GM12878 (cell line): ENCODE results near the gene CELF2. TPM values are rescaled to one million over a fixed set of nuclear protein-coding genes. Genes with fewer than 3 reads are reported as not detected.
A peak's percentile ranks its signal among the peaks of the same experiment; 100 is the strongest.

ENCODE experiments used
- ATAC-seq: fragments of 200-7000 bp; cut with Tn5 transposase; 3 replicates; pipeline ENCODE4 v1.9.1; 2020; ENCODE audit warnings: mild to moderate bottlenecking, moderate library complexity
- BruUV-seq: library from RNA; stranded (reverse); fragments of 400-500 nt; replicated peaks from 2 replicates; lab custom pipeline; 2021; lab: Mats Ljungman, UMichigan
- CTCF ChIA-PET: fragments of 300-600 bp; sonication (Branson Sonifier 250); formaldehyde crosslinking; extraction: SDS; loops from one replicate; lab custom pipeline; 2021; ENCODE audit warnings: inconsistent platforms; lab: Yijun Ruan, JAX
- POLR2A ChIA-PET: fragments of 350-600 bp; formaldehyde crosslinking; extraction: SDS; loops from one replicate; lab custom pipeline; 2021; ENCODE audit warnings: inconsistent platforms; lab: Charles Lee
- RAD21 ChIA-PET: fragments of 300-600 bp; sonication (Branson Sonifier 250); formaldehyde crosslinking; loops from one replicate; lab custom pipeline; 2023; ENCODE audit warnings: antibody characterized with exemption; ENCODE audit not compliant: unreplicated experiment; lab: Charles Lee
- SMC1A ChIA-PET: fragments of 300-600 bp; sonication (Branson Sonifier 250); formaldehyde crosslinking; loops from one replicate; lab custom pipeline; 2023; ENCODE audit not compliant: unreplicated experiment, uncharacterized antibody; lab: Charles Lee
- DNase-seq: peaks from one replicate; pipeline ENCODE4 v3.0.0-alpha.2; 2011; ENCODE audit warnings: low read depth, low spot score
- FAIRE-seq: peaks from 3 replicates; lab custom pipeline; 2011; peaks lifted over from hg19 to GRCh38; lab: Jason Lieb, UNC
- H2AFZ ChIP-seq: 2 replicates; pipeline ENCODE4 v1.6.0; 2011; ENCODE audit warnings: low read depth, low read length, control low read depth; ENCODE audit not compliant: control insufficient read depth
- H3K27ac ChIP-seq: 2 replicates; pipeline ENCODE4 v1.5.1; 2011; ENCODE audit warnings: control low read depth; ENCODE audit not compliant: control insufficient read depth, insufficient read depth
- H3K27me3 ChIP-seq, 2 experiments: replicated peaks in 1 of 2; 2 replicates each; pipeline versions ENCODE4 v1.6.0 to v1.6.1; 2011; ENCODE audit warnings: low read length in 1 of 2; ENCODE audit not compliant: control insufficient read depth in 2 of 2, insufficient read depth in 2 of 2
- H3K36me3 ChIP-seq, 2 experiments: 2 replicates each; pipeline ENCODE4 v1.5.1; 2011; ENCODE audit warnings: low read length in 1 of 2; ENCODE audit not compliant: control insufficient read depth in 2 of 2, insufficient read depth in 2 of 2
- H3K4me1 ChIP-seq: 2 replicates; pipeline ENCODE4 v1.6.1; 2011; ENCODE audit warnings: mild to moderate bottlenecking, low read length, moderate library complexity, mixed read lengths; ENCODE audit not compliant: control insufficient read depth, insufficient read depth
- H3K4me2 ChIP-seq: 2 replicates; pipeline ENCODE4 v1.6.0; 2011; ENCODE audit warnings: control low read depth; ENCODE audit not compliant: control insufficient read depth, insufficient read depth
- H3K4me3 ChIP-seq: fragments of 200-600 bp; sonication (generic); 2 replicates; pipeline ENCODE4 v1.5.1; 2016
- H3K79me2 ChIP-seq: 2 replicates; pipeline ENCODE4 v1.6.0; 2011; ENCODE audit warnings: low read length; ENCODE audit not compliant: control insufficient read depth, insufficient read depth
- H3K9ac ChIP-seq: 2 replicates; pipeline ENCODE4 v1.8.0; 2011; ENCODE audit warnings: low read length, control low read depth, mixed read lengths; ENCODE audit not compliant: control insufficient read depth, insufficient read depth
- H3K9me3 ChIP-seq: replicated peaks from 3 replicates; pipeline ENCODE4 v1.5.1; 2011; ENCODE audit warnings: mild to moderate bottlenecking, low read length; ENCODE audit not compliant: control insufficient read depth, insufficient read depth
- H4K20me1 ChIP-seq: 2 replicates; pipeline ENCODE4 v1.6.0; 2011; ENCODE audit not compliant: control insufficient read depth, insufficient read depth
- CUX1 ChIP-seq: IDR thresholded peaks from 2 replicates; pipeline ENCODE4 v1.6.1; 2012; ENCODE audit warnings: improper control_type of control experiment, low read depth, low read length; ENCODE audit not compliant: insufficient replicate concordance
- RFX5 ChIP-seq: IDR thresholded peaks from 2 replicates; pipeline ENCODE4 v1.6.1; 2011; ENCODE audit warnings: low read depth, low read length, improper control_type of control experiment
- WGBS: methylation state at CpG from one replicate; pipeline ENCODE4 v1.1.6; 2016; ENCODE audit warnings: low lambda C conversion rate; ENCODE audit not compliant: insufficient replicate concordance, insufficient coverage; ENCODE audit errors: missing lambda C conversion rate; 5-methylcytosine and 5-hydroxymethylcytosine counted together
- in situ Hi-C: fragments of 300-500 bp; cut with MboI; formaldehyde crosslinking; loops from 9 replicates; pipeline ENCODE4 v1.14.3; 2018; ENCODE audit warnings: mixed read lengths
- intact Hi-C: fragments of 100-400 bp; cut with micrococcal nuclease; formaldehyde crosslinking; loops from one replicate; pipeline ENCODE4 v1.14.2; 2022; ENCODE audit not compliant: unreplicated experiment
- polyA plus RNA-seq, 11 experiments: library from polyadenylated mRNA; depleted of rRNA in 4 of 11; unstranded in 6 of 11; stranded (reverse) in 5 of 11; fragments of >200 nt; fragmentation: Nextera tagmentation in 4 of 11; fragmentation: Illumina TruSeq in 1 of 11; extraction: Ambion mirVana in 4 of 11; extraction: Trizol in 1 of 11; gene quantifications; 1 replicate in 1 of 11; 2 replicates in 10 of 11; pipeline versions ENCODE4 v1.2.1 to v1.2.3, GENCODE V29; 2011 to 2016; ENCODE audit warnings: inconsistent platforms in 2 of 11, missing spikeins in 2 of 11, low read depth in 1 of 11
- total RNA-seq, 4 experiments: library from RNA; depleted of rRNA in 3 of 4; stranded (reverse); fragments of >200 nt in 3 of 4; fragmentation: Illumina TruSeq in 1 of 4; extraction: Trizol in 1 of 4; gene quantifications; 2 replicates each; pipeline versions ENCODE4 v1.2.1 to v1.2.3, GENCODE V29; 2013 to 2021

Gene CELF2
- total and polyA plus RNA-seq, 10 of the 15 experiments (the other 5 are each of a cell fraction or from before 2014, with no cell fraction given) = 20.8 to 129 (median 86.3) TPM

- intact Hi-C loops = no loop called here
- no peaks in the 10 kb centered on the region for H4K20me1 ChIP-seq
- no peaks in the 10 kb centered on the region for H3K27me3 ChIP-seq
- no TSS peak for BruUV-seq
- FAIRE-seq = no peak
- 49% methylated on average over 8 of the region's 8 CpGs for WGBS
- ChIA-PET CTCF (no interaction called here), POLR2A (interaction anchor here (0.6 to 1.1 kb wide), 2 partner anchors 9 to 99 kb away, joined by 3 to 5 read pairs; no protein-coding TSS in a partner anchor), SMC1A (interaction anchor here (1.0 to 2.5 kb wide), 3 partner anchors 12 to 44 kb away, joined by 3 to 7 read pairs (median 4); no protein-coding TSS in a partner anchor), RAD21 (no interaction called here)
- peaks cover 9% of the 10 kb centered on the region for H3K79me2 ChIP-seq
- no peak overlapping the region for H3K4me3 ChIP-seq
- no peak overlapping the region for H2AFZ ChIP-seq
- no peak for DNase-seq
- in situ Hi-C loops = no loop called here
- no peak overlapping the region for H3K27ac ChIP-seq
- no peaks in the 10 kb centered on the region for H3K9me3 ChIP-seq
- H3K4me2 ChIP-seq = no peak overlapping the region
- peak; percentile 23; the same call in 1 of the 3 replicates for ATAC-seq
- peaks cover 27% of the 10 kb centered on the region for H3K4me1 ChIP-seq
- no peaks in the 10 kb centered on the region for H3K36me3 ChIP-seq
- TF ChIP-seq CUX1 (no peak), RFX5 (peak; percentile 59; the same call in 1 of the 2 replicates)
- H3K9ac ChIP-seq = no peak overlapping the region
Observed at GRCh38 chr10:11157292-11158076, 139.8 kb downstream of the CELF2 start.
